Large intestine (tissue), 3 donors: Measurements from ENCODE around the gene FAM227A. TPM values are rescaled to one million over a fixed set of nuclear protein-coding genes. Genes with fewer than 3 reads are reported as not detected.
"Not testable (repeated sequence)": the region's sequence is repeated elsewhere in the genome, so short reads cannot be mapped to it uniquely, and the experiment has no call there.

Experiments
- DNase-seq, 2 donors: peaks; one replicate each; pipeline versions ENCODE4 v3.0.0 to v3.0.0-alpha.2; 2013
- H3K27ac ChIP-seq: one replicate; pipeline ENCODE4 v1.5.1; 2013; ENCODE audit warnings: low read length
- H3K27me3 ChIP-seq: 2 replicates; pipeline ENCODE4 v1.6.1; 2013; ENCODE audit warnings: low read length; ENCODE audit not compliant: control insufficient read depth, insufficient read depth
- H3K36me3 ChIP-seq: 2 replicates; pipeline ENCODE4 v1.6.1; 2013; ENCODE audit warnings: low read length; ENCODE audit not compliant: control insufficient read depth, insufficient read depth
- H3K4me1 ChIP-seq: one replicate; pipeline ENCODE4 v1.6.1; 2013; ENCODE audit warnings: low read length; ENCODE audit not compliant: control insufficient read depth, insufficient read depth
- H3K4me3 ChIP-seq: one replicate; pipeline ENCODE4 v1.5.1; 2013; ENCODE audit warnings: low read length
- H3K9me3 ChIP-seq: one replicate; pipeline ENCODE4 v1.6.1; 2013; ENCODE audit warnings: mild to moderate bottlenecking, low read depth, low read length, moderate library complexity; ENCODE audit not compliant: control insufficient read depth
- whole genome bisulfite sequencing: methylation state at CpG from one replicate; pipeline ENCODE4 v1.1.5; 2013; ENCODE audit warnings: low lambda C conversion rate; ENCODE audit not compliant: insufficient coverage; 5-methylcytosine and 5-hydroxymethylcytosine counted together
- polyA plus RNA-seq: library from polyadenylated mRNA; unstranded; fragments of 120-200 nt; gene quantifications from one replicate; pipeline ENCODE4 v1.2.1, GENCODE V29; 2013

FAM227A gene
- polyA plus RNA-seq, 1 donor: 1.4 TPM

DNA sequence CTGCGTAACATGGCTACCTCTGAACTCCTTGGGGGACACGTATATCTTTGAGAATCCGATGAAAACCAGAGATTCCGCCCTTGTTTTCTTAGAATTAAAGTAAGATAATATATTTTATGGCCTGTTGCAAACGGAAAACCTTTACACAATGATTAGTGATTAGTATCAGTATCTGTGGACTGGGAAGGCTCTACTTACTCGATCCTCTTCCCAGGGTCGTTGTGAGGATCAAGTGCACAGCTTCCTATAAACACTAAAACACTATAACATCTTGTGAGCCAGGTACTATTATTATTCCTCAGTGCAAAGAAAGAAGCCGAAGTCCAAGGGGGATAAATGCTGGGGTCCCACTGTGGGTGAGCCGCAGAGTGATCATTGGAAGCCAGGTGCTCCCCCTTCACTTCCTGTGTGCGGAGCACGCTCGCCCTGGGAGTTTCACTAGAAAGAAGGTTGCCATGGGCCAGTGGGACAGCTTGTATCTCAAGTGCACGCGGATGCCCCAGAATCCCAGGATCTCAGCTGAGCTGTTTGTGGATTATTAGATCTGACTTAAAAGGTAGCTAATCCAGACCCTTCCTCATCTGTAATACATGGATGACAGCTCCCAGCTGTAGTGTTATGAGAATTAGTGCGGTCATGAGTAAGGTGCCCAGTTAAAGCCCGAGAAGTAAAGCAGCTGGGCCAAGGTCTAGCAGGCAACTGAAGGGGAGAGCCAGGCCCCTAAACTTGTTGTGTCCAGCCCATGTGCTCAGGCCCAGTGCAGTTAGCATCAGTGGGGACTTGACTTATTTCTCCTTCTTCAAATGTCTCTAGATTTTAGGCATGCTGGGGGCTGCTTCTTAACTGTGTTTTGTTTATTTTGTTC is 1.1 kb upstream of the FAM227A start:
- Histone ChIP-seq H3K4me3 (peak overlapping the region; percentile 85), H3K36me3 (peaks cover 8% of the 10 kb centered on the region), H3K27me3 (no peaks in the 10 kb centered on the region), H3K4me1 (no peaks in the 10 kb centered on the region), H3K9me3 (no peaks in the 10 kb centered on the region), H3K27ac (peak overlapping the region; percentile 90)
- 0% methylated on average over 1 of the region's 16 CpGs for WGBS
- peak; percentile 16 to 64 for DNase-seq

DNA sequence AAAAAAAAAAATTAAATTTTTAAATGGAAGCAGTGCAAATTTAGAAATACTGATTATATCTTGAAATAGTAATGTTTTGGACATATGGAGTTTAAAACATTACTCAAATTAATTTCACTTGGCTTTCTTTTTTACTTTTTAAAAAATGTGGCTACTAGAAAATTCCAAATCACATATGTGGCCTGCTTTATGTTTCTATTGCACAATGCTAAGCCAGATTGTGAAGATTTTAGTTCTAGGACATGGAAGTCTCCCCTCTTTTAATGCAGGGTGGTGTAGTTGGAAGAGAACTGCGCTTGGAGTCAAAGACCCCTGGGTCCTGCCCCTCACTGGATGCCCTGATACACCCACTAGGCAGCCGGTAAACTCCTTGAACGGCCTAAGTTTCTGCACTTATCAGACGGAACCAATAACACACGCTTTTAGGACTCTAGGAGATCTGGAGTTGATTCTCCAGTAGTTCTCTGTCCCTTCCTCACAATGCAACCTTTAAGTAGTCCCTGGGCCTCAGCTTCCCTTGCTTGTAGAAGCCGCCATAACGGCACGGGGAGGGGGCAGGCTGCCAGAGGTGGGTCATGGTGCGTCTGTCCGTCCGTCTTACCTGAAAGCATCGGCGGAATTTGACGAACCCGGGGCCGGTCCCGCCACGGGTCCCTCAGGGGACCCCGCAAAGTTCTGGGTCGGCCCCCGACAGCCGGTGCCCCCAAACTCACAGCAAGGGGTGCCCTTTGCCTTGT is 505 bp downstream of the FAM227A start:
- Histone ChIP-seq H3K4me1 (no peaks in the 10 kb centered on the region), H3K4me3 (peak overlapping the region; percentile 85), H3K36me3 (no peaks in the 10 kb centered on the region), H3K9me3 (no peaks in the 10 kb centered on the region), H3K27me3 (no peaks in the 10 kb centered on the region), H3K27ac (peak overlapping the region; percentile 90)
- DNase-seq: no peak
- WGBS: no CpG with 5 or more reads among the region's 22 CpGs

DNA sequence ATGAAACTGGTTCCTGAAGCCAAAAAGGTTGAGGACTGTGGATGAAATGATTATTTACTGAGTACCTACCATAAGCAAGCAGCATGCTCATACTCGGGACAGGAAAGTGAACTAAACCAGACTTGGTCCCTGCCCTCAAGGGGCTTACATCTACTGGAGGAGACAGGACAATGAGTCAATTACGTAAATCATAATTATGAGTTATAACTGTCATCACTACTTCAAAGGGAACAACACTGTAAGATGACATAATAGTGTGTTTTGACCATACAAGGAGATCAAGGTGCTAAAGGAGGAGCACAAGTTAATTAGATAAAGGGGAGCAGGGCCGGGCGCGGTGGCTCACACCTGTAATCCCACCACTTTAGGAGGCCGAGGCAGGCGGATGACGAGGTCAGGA is 2.5 kb downstream of the FAM227A start:
- Histone ChIP-seq H3K27ac (no peak overlapping the region), H3K36me3 (no peaks in the 10 kb centered on the region), H3K9me3 (no peaks in the 10 kb centered on the region), H3K4me3 (no peak overlapping the region), H3K27me3 (no peaks in the 10 kb centered on the region), H3K4me1 (no peaks in the 10 kb centered on the region)
- no peak for DNase-seq
- WGBS: no CpG with 5 or more reads among the region's 8 CpGs

DNA sequence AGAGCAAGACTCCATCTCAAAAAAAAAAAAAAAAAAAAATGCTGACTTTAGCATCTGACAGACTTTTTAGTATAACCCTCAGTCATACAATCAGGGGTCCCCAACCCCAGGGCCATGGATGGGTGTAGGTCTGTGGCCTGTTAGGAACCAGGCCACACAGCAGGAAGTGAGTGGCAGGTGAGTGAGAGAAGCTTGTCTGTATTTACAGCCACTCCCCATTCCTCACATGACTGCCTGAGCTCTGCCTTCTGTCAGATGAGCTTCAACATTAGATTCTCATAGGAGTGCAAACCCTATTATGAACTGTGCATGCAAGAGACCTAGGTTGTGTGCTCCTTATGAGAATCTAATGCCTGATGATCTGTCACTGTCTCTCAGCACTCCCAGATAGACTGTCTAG is 3.3 kb downstream of the FAM227A start:
- Histone ChIP-seq H3K4me3 (no peak overlapping the region), H3K9me3 (no peaks in the 10 kb centered on the region), H3K27ac (peak overlapping the region; percentile 47), H3K27me3 (no peaks in the 10 kb centered on the region), H3K4me1 (no peaks in the 10 kb centered on the region), H3K36me3 (no peaks in the 10 kb centered on the region)
- peak; percentile 71 to 84 for DNase-seq

- Histone ChIP-seq H3K9me3 (no peaks in the 10 kb centered on the region), H3K36me3 (no peaks in the 10 kb centered on the region), H3K4me3 (no peak overlapping the region), H3K27me3 (no peaks in the 10 kb centered on the region), H3K4me1 (no peaks in the 10 kb centered on the region), H3K27ac (no peak overlapping the region)
- whole genome bisulfite sequencing: 60% methylated on average over 1 of the region's 5 CpGs
- DNase-seq: no peak
Observed at GRCh38 chr22:38649841-38650522, 6.2 kb downstream of the FAM227A start.

- no peak overlapping the region for H3K27ac ChIP-seq
- WGBS: no CpG with 5 or more reads among the region's 6 CpGs
Observed at GRCh38 chr22:38645430-38645829, 10.8 kb downstream of the FAM227A start.

DNA sequence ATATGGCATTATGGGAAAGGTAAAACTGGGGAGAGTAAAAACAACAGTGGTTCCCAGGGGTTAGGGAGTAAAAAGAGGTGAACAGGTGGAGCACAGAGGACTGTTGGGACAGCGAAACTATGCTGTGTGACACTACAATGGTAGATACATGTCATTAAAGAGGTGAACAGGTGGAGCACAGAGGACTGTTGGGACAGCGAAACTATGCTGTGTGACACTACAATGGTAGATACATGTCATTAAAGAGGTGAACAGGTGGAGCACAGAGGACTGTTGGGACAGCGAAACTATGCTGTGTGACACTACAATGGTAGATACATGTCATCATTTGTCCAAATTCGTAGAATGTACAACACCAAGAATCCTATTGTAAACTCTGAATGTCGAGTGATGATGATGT is 11.9 kb downstream of the FAM227A start:
- DNase-seq, H3K27ac ChIP-seq, H3K4me1 ChIP-seq, H3K4me3 ChIP-seq, H3K9me3 ChIP-seq, H3K27me3 ChIP-seq, H3K36me3 ChIP-seq: not testable (repeated sequence)
- WGBS: no CpG with 5 or more reads among the region's 5 CpGs

More at GRCh38 chr22:38645430-38645829, 10.8 kb downstream of the FAM227A start:
- Histone ChIP-seq H3K4me3 (no peak overlapping the region), H3K27me3 (no peaks in the 10 kb centered on the region), H3K4me1 (no peaks in the 10 kb centered on the region), H3K9me3 (no peaks in the 10 kb centered on the region), H3K36me3 (no peaks in the 10 kb centered on the region)
- no peak for DNase-seq

GRCh38 chr22:38641476-38642040 is 14.6 kb downstream of the FAM227A start:
- 94% methylated on average over 3 of the region's 13 CpGs for WGBS
- H3K9me3 ChIP-seq: no peaks in the 10 kb centered on the region

GRCh38 chr22:38638728-38639127 is 17.5 kb downstream of the FAM227A start:
- no peak for DNase-seq
- no peaks in the 10 kb centered on the region for H3K4me1 ChIP-seq
- peaks cover 5% of the 10 kb centered on the region for H3K36me3 ChIP-seq
- WGBS: no CpG with 5 or more reads among the region's 3 CpGs
- no peaks in the 10 kb centered on the region for H3K27me3 ChIP-seq
- no peak overlapping the region for H3K4me3 ChIP-seq
- H3K9me3 ChIP-seq: no peaks in the 10 kb centered on the region
- H3K27ac ChIP-seq: no peak overlapping the region

More at GRCh38 chr22:38641476-38642040, 14.6 kb downstream of the FAM227A start:
- no peak overlapping the region for H3K4me3 ChIP-seq
- H3K36me3 ChIP-seq: peaks cover 3% of the 10 kb centered on the region
- DNase-seq: no peak
- H3K4me1 ChIP-seq: no peaks in the 10 kb centered on the region
- H3K27ac ChIP-seq: no peak overlapping the region
- no peaks in the 10 kb centered on the region for H3K27me3 ChIP-seq

DNA sequence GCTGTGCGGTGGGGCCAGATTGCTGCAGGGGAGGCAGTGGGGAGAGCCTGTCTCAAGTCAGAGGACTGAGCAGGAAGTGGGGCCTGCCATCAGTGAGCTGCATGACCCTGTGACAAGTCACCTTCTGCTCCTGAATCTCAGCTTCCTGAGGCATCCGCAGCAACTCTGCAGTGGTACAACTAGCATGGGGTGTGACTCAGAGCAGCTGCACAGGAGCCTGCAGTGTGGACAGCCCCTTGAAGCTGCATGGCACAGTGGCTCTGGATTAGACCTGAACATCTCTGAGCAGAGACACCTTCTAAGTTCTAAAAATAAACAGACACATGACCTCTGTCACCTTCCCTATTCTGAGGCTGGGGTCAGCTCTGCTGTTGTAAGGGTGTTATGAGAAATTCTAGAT is 18.0 kb downstream of the FAM227A start:
- peaks cover 5% of the 10 kb centered on the region for H3K36me3 ChIP-seq
- DNase-seq: no peak
- no peaks in the 10 kb centered on the region for H3K27me3 ChIP-seq
- no peak overlapping the region for H3K27ac ChIP-seq
- WGBS: no CpG with 5 or more reads among the region's 2 CpGs
- H3K9me3 ChIP-seq: no peaks in the 10 kb centered on the region
- H3K4me1 ChIP-seq: no peaks in the 10 kb centered on the region
- H3K4me3 ChIP-seq: no peak overlapping the region
